8988T (cell line): ENCODE measurements around the gene FAM171A1.
"Not testable (repeated sequence)": the region's sequence is repeated elsewhere in the genome, so short reads cannot be mapped to it uniquely, and the experiment has no call there.

Experiments used
- DNase-seq: peaks from one replicate; pipeline ENCODE4 v3.0.0; 2011

The FAM171A1 gene

DNA sequence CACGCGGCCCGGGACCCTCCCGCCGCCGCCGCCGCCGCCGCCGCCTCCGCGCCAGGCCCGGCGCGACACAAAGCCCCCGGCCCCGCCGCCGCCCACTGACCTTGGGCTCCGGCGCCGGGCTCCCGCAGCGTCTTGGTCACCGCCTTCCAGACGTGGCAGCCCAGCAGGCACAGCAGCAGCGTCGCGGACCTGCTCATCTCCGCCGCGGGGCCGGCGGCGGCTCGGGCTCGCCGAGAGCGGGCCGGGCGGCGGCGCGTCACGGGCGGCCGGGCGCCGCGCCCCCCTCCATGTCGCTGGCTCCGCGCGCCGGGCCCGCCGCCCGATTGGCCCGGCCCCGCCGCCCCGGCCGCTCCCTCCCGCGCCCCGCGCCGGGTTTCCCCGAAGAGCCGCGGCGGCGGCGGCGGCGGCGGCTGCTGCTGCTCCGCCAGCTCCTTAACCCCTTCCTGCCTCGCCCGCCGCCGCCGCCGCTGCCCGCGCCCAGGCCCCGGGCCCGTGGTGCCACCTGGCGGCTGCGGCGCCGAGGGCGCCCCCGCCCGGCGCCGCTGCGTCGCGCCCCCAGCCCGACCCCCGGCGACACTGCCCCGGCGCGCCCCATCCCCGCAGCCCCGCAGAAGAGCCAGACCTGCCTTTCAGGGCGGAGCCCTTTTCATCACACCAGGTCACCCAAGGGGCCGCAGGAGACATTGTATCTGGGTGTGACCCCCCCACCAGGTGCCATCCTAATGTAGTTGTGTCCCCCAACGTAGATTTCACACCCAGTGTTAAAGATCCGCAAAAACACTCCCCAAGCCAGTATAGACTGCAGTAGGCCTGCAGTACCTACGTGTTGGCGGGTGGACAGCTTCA lies at the start of gene FAM171A1:
TSS of gene FAM171A1 (minus strand) at position 434 of the 846 bp plus-strand sequence. CDS start at position 197, 237 bp downstream.
- DNase-seq, result peak; percentile 82

GRCh38 chr10:15420858-15421257 lies 49.8 kb upstream of the FAM171A1 start:
- no peak for DNase-seq

GRCh38 chr10:15419279-15419874 lies 48.3 kb upstream of the FAM171A1 start:
- DNase-seq, result no peak

GRCh38 chr10:15416034-15416433 lies 44.9 kb upstream of the FAM171A1 start:
- no peak for DNase-seq

GRCh38 chr10:15411010-15411409 lies 39.9 kb upstream of the FAM171A1 start:
- DNase-seq, result no peak

GRCh38 chr10:15409350-15409749 lies 38.3 kb upstream of the FAM171A1 start:
- DNase-seq, result not testable (repeated sequence)

DNA sequence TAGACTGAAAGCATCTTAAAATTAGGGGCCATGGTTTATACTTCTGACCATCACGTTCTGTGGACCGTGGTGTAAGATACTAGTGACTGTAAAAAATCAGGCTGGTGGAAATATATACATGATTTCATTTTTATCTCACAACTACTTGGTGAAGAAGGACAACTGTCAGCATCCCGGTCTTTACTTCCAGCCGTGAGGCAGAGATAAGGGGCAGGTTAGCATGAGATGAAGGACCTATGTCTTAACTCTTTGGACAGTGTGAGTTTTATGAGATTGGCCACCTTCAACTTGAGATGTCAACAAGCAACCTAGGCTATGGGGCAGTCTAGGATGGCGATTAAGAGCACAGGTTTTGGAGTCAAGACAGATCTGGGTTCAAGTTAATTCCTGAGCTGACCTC lies 37.5 kb upstream of the FAM171A1 start:
- no peak for DNase-seq

GRCh38 chr10:15405319-15405718 lies 34.2 kb upstream of the FAM171A1 start:
- DNase-seq, result no peak

DNA sequence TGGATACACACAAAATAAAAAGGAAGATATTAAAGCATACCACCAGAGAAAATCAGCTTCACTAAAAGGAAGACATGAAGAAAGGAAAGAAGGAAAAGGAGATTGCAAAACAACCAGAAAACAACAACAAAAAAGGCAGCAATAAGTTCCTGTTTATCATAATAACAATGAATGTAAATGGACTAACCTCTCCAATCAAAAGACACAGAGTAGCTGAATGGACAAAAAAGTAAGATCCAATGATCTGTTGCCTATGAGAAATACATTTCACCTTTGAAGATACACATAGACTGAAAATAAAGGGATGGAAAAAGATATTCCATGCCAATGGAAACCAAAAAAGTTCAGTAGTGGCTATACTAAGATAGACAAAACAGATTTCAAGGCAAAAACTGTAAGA lies 30.3 kb upstream of the FAM171A1 start:
- DNase-seq, result no peak

GRCh38 chr10:15400461-15400860 lies 29.4 kb upstream of the FAM171A1 start:
- not testable (repeated sequence) for DNase-seq

DNA sequence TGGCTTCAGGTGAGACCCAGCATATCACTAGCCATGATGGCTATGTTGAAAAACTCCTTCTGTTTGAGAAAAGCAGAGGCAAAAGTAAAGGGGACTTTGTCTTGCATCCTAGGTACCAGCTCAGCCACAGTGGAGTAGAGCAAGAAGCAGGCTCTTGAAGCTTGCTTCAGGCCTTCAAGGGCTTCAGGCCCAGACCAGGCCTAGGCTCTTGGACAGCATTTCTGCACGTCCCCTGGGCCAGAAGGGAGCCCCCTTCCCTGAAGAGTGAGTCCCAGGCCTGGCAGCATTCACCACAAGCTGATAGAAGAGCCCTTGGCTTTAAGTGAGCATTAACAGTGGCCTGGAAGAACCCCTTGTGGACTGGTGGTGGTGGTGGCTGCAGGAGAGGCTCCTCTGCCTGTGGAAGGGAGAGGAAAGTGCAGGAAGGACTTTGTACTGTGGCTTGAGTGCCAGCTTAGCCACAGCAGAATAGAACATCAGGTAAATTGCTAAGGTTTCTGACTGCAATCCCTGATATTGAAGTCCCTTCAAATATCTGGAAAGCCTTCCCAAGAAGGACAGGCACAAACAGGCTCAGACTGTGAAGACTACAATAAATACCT lies 28.1 kb upstream of the FAM171A1 start:
- DNase-seq, result no peak

DNA sequence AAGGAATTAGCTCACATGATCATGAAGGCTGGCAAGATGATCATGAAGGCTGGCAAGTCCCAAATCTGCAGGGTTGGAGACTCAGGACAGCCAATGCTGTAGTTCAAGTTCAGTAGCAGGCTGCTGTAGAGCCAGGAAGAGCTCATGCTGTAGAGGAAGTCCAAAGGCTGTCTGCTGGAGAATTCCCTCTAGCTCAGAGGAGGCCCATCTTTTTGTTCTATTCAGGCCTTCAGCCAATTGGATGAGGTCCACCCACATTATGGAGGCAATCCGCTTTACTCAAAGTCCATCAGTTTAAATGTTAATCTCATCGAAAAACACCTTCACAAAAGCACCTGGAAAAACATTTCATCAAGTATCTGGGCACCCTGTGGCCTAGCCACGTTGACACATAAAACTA lies 24.8 kb upstream of the FAM171A1 start:
- DNase-seq, result no peak

DNA sequence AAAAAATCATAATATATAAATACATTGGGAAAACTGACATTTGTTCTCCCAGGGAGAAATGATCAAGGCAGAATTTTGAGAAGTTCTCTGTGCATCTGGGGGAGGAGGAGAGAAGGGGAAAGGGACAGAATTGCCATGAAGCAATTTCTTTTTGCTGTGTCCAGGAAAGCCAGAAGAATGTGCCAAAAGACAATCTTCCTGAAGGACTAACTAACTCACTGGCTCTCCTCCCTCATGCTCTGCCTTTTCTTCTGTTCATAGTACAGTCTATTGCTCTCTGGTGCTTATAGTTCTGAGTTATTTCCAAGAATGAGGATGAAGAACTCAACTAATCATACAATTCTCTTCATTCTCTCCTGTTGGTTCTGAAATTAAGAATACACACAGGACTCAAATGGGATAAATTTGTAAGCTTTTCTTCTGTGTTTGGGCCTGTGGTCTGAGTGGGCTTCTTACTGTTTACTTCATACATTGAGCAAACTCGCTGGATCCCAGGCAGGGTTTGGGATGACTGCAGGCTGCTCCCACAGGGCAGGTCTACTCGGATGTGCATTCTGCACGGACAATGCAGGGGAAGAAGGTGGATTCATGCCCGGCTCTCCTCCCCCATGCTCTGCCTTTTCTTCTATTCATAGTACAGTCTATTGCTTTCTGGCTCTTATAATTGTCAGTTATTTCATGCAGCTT lies 22.2 kb upstream of the FAM171A1 start:
- no peak for DNase-seq

- DNase-seq, result no peak
Measured at GRCh38 chr10:15391491-15391890, 20.4 kb upstream of the FAM171A1 start.

GRCh38 chr10:15388172-15388571 lies 17.1 kb upstream of the FAM171A1 start:
- DNase-seq, result not testable (repeated sequence)

DNA sequence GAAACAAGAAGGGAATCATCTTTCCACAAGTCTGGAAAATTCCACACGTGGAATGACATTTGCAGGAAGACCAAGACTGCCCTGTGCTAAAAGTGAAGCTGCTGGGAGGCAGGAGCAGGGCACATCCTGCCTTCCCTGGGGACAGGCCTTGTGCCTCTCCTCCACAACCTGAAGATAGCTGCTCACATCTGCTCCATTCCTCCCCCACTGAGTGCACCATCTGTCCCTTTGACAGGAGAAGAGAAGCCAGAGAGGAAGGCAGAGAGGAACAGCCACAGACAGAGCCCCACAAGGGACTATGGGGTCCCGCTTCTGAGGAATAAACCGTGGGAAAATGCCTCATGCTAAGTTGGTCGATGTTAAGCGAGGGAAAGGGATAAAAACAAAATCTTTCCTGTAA lies 15.9 kb upstream of the FAM171A1 start:
- no peak for DNase-seq

DNA sequence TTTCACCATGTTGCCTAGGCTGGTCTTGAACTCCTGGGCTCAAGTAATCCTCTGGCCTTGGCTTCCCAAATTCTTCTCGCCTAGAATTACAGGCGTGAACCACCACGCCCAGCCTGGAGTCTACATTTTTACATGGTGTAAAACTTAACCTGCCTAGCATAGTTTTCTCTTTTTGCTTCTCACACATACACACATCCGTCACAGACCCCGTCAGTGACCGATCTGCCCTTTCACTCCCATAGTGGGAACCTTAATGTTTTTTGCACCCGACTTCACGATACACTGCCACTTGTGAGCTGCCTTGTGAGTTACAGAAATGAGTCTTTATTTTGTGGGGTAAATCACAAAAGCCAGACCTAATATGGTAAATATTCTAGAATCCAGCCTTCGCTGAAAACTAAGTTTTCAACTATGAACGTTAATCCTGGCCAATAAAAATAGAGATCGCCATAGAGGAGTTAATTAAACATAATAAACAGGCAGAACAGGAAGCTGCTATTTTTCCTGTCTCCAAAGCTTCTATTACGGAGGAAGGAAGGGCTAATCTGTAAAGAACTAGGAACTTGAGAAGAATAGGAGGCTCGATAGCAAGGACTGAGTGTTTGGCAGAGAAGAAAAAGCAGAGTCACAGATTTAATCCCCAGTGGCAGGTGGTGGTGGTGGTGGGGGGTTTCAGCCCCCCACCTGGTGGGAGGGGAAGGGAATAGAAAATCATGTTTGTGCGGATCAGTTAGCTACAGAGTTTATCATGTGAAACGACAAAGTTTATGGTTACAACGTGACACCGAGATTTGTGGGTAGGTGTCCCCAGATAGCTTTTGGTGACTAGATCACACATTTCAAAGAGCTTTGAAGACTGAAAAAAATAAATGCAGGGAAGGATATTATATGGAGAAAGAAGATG lies 14.7 kb upstream of the FAM171A1 start:
- no peak for DNase-seq

DNA sequence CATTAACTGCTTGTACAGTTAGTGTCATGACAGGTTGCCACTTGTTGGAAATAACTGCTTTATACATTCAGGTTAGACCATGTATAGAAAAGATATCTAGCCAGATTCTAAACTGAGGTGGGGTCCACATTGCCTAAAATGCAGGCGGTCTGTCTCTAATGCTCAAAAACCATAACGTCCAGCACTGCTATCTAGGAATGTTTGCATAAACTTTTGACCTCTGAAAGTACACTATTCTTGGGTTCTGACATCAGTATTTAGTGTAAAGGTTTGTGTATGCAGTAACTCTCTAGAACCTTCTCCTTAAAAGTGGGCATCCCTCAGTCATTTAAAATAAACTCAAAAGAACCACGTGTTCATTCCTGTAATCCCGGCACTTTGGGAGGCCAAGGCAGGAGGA lies 10.3 kb upstream of the FAM171A1 start:
- no peak for DNase-seq

GRCh38 chr10:15379078-15379477 lies 8.0 kb upstream of the FAM171A1 start:
- DNase-seq, result no peak

GRCh38 chr10:15378569-15378968 lies 7.5 kb upstream of the FAM171A1 start:
- DNase-seq, result no peak

DNA sequence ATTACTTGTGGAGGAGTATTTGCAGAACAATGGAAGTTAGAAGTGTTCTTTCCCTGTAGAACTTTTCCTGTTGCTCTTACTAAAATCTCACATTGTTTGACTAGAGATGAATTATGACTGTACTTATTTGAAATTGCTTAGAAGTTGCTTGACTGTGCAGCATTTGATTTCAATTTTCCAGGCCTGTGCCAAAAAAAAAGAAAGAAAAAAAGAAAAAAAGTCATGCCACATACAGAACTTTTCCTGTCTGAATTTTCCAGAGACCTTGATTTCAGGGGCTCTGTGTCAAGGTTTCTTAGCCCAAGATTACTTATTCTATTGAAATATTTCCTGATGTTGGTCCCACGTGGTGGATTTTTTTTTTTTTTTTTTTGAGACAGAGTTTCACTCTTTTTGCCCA lies 3.5 kb upstream of the FAM171A1 start:
- no peak for DNase-seq

DNA sequence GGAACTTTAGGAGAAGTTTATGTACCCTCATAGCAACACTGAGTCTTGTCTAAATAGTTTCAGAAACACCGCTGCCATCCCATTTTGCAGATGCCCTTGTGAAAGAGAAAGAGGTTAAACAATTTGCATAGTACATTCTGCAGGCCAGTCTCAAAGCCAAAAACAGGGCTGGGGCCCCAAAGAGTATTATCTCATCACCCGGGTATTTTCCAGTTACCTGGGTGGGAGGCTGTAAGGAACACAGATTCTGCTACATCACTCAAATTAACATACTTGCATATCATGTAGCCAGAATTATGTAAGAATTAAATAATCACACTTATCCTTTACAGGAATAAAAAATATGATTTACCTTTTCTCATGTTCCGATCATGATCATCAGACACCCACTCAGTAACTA lies 3.1 kb upstream of the FAM171A1 start:
- no peak for DNase-seq
